Measurements from ENCODE around the gene CBARP. TPM values are rescaled to one million over a fixed set of nuclear protein-coding genes. Genes with fewer than 3 reads are reported as not detected.
A peak's percentile ranks its signal among the peaks of the same experiment; 100 is the strongest.

CBARP gene
- total and polyA plus RNA-seq, 2 of the 13 experiments (the other 11 are each of a cell fraction or from before 2014, with no cell fraction given): 1.2 to 1.4 TPM

GRCh38 chr19:1240925-1241324 is 3.1 kb upstream of the CBARP start:
- peaks cover 60% of the 10 kb centered on the region for H3K4me1 ChIP-seq (ENCODE audit: insufficient read depth, low read length)

More at GRCh38 chr19:1240925-1241324, 3.1 kb upstream of the CBARP start:
- ChIA-PET CTCF (ENCODE audit: low intra/inter-chr PET ratio, low total read pairs) (interaction anchor here (0.9 to 2.2 kb wide), 2 partner anchors 18 to 19 kb away, joined by 4 to 17 read pairs; no protein-coding TSS in a partner anchor), POLR2A (interaction anchor here (1.0 to 10.1 kb wide), 7 partner anchors 8 to 569 kb away, joined by 3 to 469 read pairs (median 5); partner anchors contain the start of gene CIRBP)
- H3K27ac ChIP-seq (ENCODE audit: extremely low read length, insufficient read depth, low read length): no peak overlapping the region
- intact Hi-C loops (cut with micrococcal nuclease; ENCODE audit: unreplicated experiment) (no loop called here), in situ Hi-C loops (cut with HindIII; ENCODE audit: extremely low pct_ligation_motif_present, low pct_unique_long_range_greater_than_20kb) (loop anchor here (5.0 kb wide), 1 partner anchor 36 kb away; the partner anchor contains the start of gene FAM174C)
- H3K4me2 ChIP-seq (ENCODE audit: low read depth, low read length): peak overlapping the region; percentile 81
- WGBS (ENCODE audit: low lambda C conversion rate): 53% methylated on average over 12 of the region's 15 CpGs
- no peaks in the 10 kb centered on the region for H4K20me1 ChIP-seq (ENCODE audit: insufficient read depth, low read length)
- DNase-seq (ENCODE audit: low spot score) (no peak), FAIRE-seq (no peak), ATAC-seq (no peak)
- H3K27me3 ChIP-seq (ENCODE audit: control insufficient read depth in 1 of 2, insufficient read depth in 2 of 2, low read length in 2 of 2): no peaks in the 10 kb centered on the region
- H3K9me3 ChIP-seq (ENCODE audit: low read length): no peaks in the 10 kb centered on the region
- H3K36me3 ChIP-seq (replicated peaks in 1 of 2; ENCODE audit: control insufficient read depth in 1 of 2, insufficient read depth in 2 of 2, low read length in 2 of 2): no peaks in the 10 kb centered on the region
- H3K4me3 ChIP-seq (replicated peaks in 1 of 3; ENCODE audit: insufficient read depth in 1 of 3, low read depth in 2 of 3, low read length in 3 of 3): peak overlapping the region; percentile 80 to 93 (median 90)
- no TSS peak for BruUV-seq (replicated peaks)
- H2AFZ ChIP-seq (ENCODE audit: low read length): no peak overlapping the region
- H3K9ac ChIP-seq (ENCODE audit: insufficient read depth, low read depth, low read length): peak overlapping the region; percentile 88
- peaks cover 22% of the 10 kb centered on the region for H3K79me2 ChIP-seq (ENCODE audit: insufficient read depth, low read length)
- TF ChIP-seq ZNF788 (CRISPR knock-in tag; IDR thresholded peaks at IDR 0.05; ENCODE audit: borderline replicate concordance) (no peak), CEBPG (CRISPR knock-in tag; IDR thresholded peaks at IDR 0.05) (peak; percentile 47; the same call in 1 of the 2 replicates), ZNF766 (CRISPR knock-in tag; IDR thresholded peaks at IDR 0.05; ENCODE audit: borderline replicate concordance) (no peak), ZNF343 (CRISPR knock-in tag; IDR thresholded peaks at IDR 0.05) (0 out of 2 replicates have a peak, but pooled peaks have one; percentile 17), ZZZ3 (CRISPR knock-in tag; IDR thresholded peaks at IDR 0.05; ENCODE audit: borderline replicate concordance) (no peak), ZNF501 (CRISPR knock-in tag; IDR thresholded peaks at IDR 0.05) (0 out of 2 replicates have a peak, but pooled peaks have one; percentile 10), ZNF761 (CRISPR knock-in tag; conservative IDR thresholded peaks at IDR 0.05) (0 out of 2 replicates have a peak, but pooled peaks have one; percentile 16), ZBTB33 (CRISPR knock-in tag; IDR thresholded peaks at IDR 0.05) (0 out of 2 replicates have a peak, but pooled peaks have one; percentile 8), ZSCAN29 (CRISPR knock-in tag; conservative IDR thresholded peaks at IDR 0.05) (no peak), ZNF839 (CRISPR knock-in tag; IDR thresholded peaks at IDR 0.05; ENCODE audit: borderline replicate concordance) (no peak), ZXDC (CRISPR knock-in tag; IDR thresholded peaks at IDR 0.05) (no peak), ZNF777 (CRISPR knock-in tag; IDR thresholded peaks at IDR 0.05) (no peak), JUN (CRISPR knock-in tag; IDR thresholded peaks at IDR 0.05) (no peak), ZMYM4 (CRISPR knock-in tag; IDR thresholded peaks at IDR 0.05) (no peak), CEBPB (IDR thresholded peaks at IDR 0.05; ENCODE audit: borderline replicate concordance, low read depth, low read length) (peak; percentile 39; the same call in 1 of the 2 replicates), ZNF740 (CRISPR knock-in tag; IDR thresholded peaks at IDR 0.05) (no peak), ZNF598 (CRISPR knock-in tag; IDR thresholded peaks at IDR 0.05; ENCODE audit: borderline replicate concordance) (no peak), LCORL (IDR thresholded peaks at IDR 0.05) (no peak), LCORL (CRISPR knock-in tag; IDR thresholded peaks at IDR 0.05) (peak; percentile 48; the same call in 1 of the 2 replicates)
